ENCODE results near the gene SCN4A.
"Not testable (repeated sequence)": the region's sequence is repeated elsewhere in the genome, so short reads cannot be mapped to it uniquely, and the experiment has no call there.

The SCN4A gene

DNA sequence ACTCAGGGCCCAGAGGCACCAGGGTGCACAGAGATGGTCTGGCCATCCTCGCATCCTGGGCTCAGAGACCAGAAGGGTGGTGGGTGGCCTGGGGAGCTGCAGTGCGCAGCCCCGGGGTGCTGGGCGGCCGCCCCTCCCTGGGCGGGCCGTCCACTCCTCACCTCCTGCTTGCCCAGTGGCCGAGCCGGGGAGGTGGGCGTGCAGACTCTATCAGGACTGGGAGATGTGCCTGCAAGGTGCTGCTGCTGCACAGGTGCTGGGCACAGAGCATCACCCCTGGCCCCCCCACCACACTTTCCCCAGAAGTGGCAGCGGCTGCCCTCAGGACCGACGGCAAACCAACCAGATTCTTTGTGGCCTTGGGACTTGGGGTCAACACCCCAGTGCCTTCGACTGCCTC, at the start of gene SCN4A:
TSS of gene SCN4A (minus strand) at position 123 of the 400 bp plus-strand sequence. CDS start at position 46, 77 bp downstream.
- no peak for DNase-seq

DNA sequence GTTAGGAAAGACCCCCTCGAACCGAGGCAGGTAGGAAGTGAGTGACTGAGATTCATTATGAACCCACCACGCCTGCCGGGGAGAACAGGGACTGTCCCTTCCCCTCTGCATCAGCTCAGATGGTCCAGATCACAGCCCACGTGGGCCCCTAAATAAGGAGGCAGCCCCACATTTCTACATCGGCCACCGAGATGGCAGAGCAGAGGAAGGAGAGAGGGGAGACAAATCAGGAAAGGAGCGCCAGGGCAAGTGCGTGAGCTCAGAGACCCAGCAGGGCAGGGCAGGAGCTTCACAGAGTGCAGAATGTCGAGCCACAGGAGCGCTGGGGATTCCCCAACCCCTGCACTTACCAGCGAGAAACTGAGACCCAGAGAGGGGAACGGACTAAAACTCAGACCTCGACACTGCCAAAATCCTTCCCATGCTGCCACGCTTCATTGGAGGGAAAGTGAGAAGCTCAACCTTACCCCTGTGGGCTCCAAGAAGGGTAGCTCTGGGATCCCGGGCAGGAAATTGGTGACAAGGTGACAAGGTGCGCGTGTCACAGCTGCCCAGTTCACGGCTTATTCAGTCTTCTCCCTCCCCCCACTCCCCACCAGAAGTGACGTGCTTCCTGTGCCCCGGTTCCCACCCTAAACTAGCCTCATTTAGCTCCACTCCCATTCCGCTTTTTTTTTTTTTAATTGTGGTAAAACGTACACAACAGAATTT, 47.5 kb upstream of the SCN4A start, which contains the start of gene ICAM2:
TSS of gene ICAM2 (minus strand) at position 578 of the 711 bp plus-strand sequence. CDS start 13,942 bp downstream, outside the sequence.
- peak; percentile 61 to 67 for DNase-seq

DNA sequence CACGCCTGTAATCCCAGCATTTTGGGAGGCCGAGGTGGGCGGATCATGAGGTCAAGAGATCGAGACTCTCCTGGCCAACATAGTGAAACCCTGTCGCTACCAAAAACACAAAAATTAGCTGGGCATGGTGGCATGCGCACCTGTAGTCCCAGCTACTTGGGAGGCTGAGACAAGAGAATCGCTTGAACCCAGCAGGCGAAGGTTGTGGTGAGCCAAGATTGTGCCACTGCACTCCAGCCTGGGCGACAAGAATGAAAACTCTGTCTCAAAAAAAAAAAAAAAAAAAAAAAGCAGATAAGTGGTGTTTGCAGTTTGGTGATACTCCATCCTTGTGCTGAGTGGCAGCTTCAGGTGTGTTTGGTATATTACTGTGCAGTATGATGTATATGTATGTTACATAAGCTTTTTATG, 46.8 kb upstream of the SCN4A start:
- not testable (repeated sequence) for DNase-seq

GRCh38 chr17:64017381-64017980, 44.8 kb upstream of the SCN4A start:
- DNase-seq = no peak

- DNase-seq = no peak
Measured at GRCh38 chr17:64016974-64017373, 44.3 kb upstream of the SCN4A start.

DNA sequence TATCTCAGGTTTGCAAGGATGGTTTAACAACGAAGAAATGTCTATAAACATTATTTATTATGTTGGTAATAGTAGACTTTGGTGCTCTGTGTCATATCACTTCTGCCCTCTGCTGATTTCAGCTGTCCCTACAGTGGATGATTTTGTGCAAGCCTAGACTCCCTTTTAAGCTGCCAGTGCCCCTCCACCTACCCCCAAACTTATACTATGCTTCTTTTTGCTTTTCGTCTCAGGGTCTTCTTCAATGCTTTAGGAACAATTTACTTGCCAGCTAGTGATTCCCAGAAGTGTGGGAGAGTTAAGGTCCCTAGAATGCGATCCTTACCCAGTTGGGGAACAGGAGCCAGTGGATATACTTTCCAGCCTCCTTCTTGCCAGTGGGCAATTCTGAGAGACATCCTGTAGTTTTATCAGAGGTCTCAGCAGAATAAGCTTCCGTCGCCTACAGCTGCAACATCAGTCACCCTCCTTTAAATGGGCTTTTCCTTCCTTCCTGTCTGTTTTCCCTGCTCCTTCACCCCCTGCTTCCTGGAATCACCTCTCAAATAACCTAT, 43.6 kb upstream of the SCN4A start:
- no peak for DNase-seq

- DNase-seq = no peak
Measured at GRCh38 chr17:64015447-64015846, 42.7 kb upstream of the SCN4A start.

GRCh38 chr17:64009571-64010402, 37.1 kb upstream of the SCN4A start:
- no peak for DNase-seq

GRCh38 chr17:64008830-64009229, 36.1 kb upstream of the SCN4A start:
- DNase-seq = no peak

GRCh38 chr17:64008346-64008745, 35.6 kb upstream of the SCN4A start:
- DNase-seq = no peak

DNA sequence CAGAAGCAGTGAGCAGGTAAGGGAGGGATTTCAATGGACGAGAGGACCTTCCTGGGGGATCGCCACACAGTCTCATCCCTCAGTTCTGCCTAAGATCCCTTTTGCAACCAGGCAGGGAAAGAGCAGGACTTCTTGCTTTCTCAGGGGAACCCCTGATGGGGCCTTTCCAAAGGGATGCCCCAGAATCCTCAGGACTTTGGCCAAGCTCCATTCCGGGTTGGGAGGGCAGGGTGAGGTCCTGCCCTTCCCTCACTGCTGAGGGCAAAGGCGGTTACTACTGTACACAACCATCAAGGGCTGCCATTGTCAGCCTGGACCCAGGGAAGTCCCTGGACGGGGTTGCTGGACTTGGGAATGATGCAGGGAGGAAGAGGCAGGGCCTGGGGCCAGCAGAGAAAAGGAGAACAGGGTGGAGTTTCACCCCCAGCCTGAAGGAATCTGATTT, 35.1 kb upstream of the SCN4A start:
- DNase-seq = no peak

GRCh38 chr17:64007089-64007837, 34.5 kb upstream of the SCN4A start:
- not testable (repeated sequence) for DNase-seq

- DNase-seq = no peak
Measured at GRCh38 chr17:64006361-64007088, 33.8 kb upstream of the SCN4A start.

DNA sequence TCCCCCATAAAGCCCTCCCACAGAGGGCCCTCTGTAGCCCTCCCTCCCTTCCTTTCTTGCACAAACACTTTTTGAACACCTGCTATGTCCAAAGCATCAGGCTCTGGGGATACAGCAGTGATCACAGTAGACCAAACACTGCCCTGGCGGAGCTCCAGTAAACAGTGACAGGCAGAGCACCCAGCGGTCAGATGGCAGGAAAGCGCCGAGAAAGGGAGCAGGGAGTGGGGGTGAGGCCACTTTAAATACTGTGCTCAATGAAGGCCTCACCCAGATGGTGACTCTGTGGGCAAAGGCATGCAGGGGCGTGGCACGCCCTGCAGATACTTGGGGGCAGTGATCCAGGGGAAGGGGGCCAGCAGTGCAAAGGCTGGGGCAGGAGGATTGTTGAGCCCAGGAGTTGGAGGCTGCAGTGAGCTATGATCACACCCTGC, 33.0 kb upstream of the SCN4A start:
- DNase-seq = no peak

DNA sequence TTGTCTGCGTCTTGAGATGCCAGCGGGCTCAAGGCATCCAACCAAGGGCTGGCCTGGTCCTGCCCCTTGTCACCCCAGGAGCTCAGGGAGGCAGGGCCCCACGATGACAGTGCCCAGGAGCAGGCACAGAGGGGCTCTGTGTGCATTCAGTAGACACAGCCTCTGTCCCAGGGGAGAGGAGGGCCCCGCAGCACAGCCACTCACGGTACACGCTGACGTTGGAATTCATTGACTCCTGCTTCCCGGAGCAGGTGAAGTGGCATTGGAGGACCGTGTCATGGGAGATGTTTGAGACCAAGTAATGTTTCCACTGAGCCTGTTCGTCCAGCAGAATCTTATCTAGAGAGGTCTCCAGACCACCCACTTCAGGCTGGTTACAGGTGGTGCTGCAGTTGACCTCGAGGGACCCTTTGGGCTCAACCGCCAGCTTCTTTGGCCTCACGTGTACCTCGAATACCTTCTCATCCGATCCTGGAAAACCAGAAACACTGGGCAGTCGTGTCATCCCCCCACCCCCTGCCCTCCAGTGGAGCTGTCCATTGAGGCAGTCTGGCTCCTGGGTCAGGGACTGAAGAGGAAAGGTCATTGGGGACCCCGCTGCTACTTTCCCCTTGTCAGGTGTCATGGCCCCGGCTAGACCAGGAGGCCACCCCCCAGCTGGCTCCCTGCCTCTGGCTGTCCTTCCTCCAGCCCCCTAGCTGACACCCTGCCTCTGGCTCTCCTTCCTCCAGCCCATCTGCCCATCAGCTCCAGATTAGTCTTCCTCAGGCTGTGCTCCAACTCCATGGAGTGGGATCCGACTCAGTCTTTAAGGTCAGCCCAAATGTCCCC, 32.4 kb upstream of the SCN4A start:
- no peak for DNase-seq

DNA sequence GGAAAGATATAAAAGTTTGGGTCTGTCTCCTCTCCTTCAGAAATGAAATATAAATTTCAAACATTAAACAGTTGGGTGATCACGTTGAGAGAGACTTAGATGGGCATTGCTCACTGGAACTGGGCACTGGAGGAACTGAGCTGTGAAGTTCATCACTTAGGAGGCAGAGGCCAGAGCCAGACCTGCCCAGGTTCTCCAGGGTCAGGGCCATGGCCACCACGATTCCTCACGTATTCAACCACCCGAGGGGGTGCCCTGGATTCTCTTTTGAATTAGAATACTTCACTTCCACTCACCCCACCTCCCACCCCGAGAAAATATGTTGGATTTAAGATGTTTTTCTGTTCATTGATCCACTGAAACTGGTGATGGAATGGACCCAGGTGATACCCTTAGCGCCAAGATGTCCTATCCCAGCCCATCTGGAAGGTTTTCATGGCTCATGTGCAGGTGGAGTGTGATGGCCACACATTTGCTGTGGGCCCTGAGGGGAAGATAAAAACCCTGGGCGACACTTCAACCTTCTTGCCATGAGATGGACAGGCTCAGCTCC, 31.6 kb upstream of the SCN4A start:
- no peak for DNase-seq

DNA sequence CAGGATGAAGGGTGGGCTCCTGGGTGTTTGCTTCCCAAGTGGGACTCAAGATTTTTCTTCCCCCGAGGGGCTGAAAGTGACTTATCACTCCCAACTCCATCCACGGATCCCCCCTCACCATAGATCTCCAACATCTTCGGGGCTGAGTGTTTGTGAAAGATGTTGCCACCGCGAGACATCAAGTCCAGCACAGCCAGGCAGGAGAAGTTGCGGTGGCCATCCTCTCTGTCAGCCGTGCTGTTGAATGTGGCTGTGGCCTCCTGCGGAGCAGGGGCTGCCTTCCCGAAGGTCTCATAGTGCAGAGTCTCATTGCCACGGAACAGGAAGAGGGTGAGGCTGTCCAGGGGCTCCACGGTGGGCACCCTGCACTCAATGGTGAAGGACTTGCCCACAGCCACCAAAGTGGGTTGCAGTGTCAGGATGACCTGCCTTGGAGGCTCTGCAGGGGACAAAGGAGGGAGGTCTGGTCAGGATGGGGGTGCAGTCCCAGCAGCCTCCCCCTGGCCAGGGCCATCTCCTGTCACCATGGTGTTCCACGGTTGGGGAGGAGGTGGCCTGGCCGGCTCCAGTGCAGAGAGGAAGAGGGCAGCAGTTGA, 30.9 kb upstream of the SCN4A start:
- DNase-seq = no peak

DNA sequence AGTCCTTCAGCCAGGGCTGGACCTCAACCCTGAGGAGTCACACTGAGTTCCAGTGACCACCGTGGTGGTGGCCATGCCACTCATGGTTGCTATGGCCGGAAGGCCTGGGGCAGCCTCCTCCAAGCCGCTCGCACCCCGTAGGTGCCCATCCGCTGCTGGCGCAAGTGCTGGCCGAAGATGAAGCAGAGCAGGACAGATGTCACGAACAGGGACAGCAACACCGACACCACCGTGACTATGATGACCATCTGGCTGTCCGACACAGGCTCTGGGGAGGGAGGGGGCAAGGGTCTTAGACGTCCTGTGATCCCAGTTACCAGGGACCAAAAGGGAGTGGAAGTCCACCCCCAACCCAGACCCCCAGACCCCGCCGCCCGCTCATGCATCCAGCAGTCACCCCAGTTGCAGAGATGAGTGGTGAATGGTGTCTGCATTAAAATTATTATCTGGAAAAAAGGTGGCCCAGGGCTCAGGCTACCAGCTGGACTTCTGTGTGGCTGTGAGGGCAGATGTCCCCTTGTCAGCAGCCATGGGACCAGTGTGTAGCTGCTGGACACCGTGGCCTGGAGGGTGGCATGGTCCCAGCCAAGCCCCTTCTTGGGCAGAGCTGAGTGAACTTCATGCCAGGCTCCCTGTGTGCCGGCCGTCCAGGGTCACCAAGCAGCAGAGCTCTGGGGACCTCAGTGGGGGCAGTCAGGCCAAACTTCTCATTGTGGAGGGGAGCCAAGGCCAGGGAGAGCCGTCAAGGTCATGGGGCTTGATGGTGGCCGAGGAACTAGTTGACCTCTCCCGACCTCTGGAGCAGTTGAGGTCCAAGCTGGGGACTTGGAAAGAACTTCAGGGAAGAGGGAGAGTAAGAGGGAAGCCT, 30.2 kb upstream of the SCN4A start:
- DNase-seq = no peak

All from stimulated activated CD4-positive, alpha-beta T cell treated with anti-CD3 and anti-CD28 coated beads, Interleukin-2, amount 100 ng/mL, for 48 hours (primary cell).